Epithelial cell of proximal tubule (primary cell): ENCODE measurements around the gene ASRGL1. TPM values are rescaled to one million over a fixed set of nuclear protein-coding genes. Genes with fewer than 3 reads are reported as not detected.
A peak's percentile ranks its signal among the peaks of the same experiment; 100 is the strongest.
"Not testable (repeated sequence)": the region's sequence is repeated elsewhere in the genome, so short reads cannot be mapped to it uniquely, and the experiment has no call there.

ENCODE experiments used
- DNase-seq: peaks from one replicate; pipeline ENCODE4 v3.0.0-alpha.2; 2011; ENCODE audit warnings: low read depth
- H3K4me3 ChIP-seq: 2 replicates; pipeline ENCODE4 v1.5.1; 2011; ENCODE audit warnings: low read depth, mild to moderate bottlenecking, low read length
- CTCF ChIP-seq: conservative IDR thresholded peaks from 2 replicates; pipeline ENCODE4 v1.5.1; 2012; ENCODE audit warnings: low read depth, mild to moderate bottlenecking, low read length
- total RNA-seq: library from RNA; depleted of rRNA; stranded (reverse); fragments of >200 nt; gene quantifications from 2 replicates; pipeline ENCODE4 v1.2.3, GENCODE V29; 2015

ASRGL1 gene
- total RNA-seq, 1 donor from 2014 or later: 19.7 TPM

GRCh38 chr11:62322524-62322923, 14.7 kb upstream of the ASRGL1 start:
- no peak overlapping the region for H3K4me3 ChIP-seq
- DNase-seq: no peak
- TF ChIP-seq CTCF: no peak

DNA sequence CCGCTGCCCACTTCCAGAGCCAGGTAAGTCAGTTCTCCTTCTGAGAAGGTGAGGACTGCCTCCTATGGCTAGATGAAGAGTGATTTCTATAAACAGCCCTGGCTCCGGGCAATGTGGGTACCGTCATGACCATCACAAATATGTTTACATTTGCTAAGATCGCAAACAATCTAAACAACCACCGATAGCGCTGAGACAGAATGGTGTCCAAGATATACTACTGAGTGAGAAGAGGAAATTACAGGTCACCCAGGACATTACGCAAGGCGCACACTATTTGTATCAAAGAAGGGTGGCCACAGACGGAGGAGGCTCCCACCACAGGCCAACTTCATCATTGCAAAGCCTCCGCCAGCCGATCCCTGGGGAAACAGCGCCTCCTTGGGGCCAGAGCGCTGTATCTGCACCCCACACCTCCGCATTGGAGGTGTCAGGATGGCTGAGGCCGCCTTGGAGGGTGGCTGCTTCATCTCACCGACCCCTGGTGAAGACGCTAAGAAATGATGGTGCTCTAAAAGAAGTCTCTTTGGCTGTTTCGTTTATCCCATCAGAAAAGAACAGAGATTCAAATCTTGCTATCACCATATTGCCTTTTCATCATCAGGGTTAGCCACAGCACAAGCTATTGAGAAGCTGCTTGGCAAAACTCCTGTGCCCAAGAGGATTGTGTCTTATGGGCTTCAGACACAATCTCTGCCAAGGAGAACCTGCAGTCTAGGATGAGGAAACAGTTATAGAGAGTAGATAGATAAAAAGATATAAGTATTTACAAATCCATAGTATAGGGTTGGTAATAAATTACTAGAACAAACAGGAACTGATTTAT, 12.3 kb upstream of the ASRGL1 start:
- H3K4me3 ChIP-seq: no peak overlapping the region
- DNase-seq: no peak
- TF ChIP-seq CTCF: peak; percentile 48

DNA sequence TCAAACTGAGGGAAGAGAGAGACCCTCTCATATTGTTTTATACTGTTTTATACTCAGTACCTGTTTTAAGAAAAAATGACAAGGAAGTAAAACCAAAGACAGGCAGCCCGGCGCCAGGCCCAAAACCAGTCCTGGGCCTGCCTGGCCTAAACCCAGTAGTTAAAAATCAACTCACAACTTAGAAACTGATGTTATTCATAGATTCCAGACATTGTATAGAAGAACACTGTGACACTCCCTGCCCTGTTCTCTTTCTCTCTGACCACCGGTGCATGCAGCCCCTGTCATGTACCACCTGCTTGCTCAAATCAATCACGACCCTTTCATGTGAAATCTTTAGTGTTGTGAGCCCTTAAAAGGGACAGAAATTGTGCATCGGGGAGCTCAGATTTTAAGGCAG, 11.5 kb upstream of the ASRGL1 start:
- not testable (repeated sequence) for H3K4me3 ChIP-seq, DNase-seq

DNA sequence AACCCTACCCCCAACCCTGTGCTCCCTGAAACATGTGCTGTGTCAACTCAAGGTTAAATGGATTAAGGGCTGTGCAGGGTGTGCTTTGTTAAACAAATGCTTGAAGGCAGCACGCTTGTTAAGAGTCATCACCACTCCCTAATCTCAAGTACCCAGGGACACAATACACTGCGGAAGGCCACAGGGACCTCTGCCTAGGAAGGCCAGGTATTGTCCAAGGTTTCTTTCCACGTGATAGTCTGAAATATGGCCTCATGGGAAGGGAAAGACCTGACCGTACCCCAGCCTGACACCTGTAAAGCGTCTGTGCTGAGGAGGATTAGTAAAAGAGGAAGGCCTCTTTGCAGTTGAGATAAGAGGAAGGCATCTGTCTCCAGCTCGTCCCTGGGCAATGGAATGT, 10.5 kb upstream of the ASRGL1 start:
- not testable (repeated sequence) for DNase-seq

GRCh38 chr11:62327541-62327940, 9.7 kb upstream of the ASRGL1 start:
- H3K4me3 ChIP-seq, DNase-seq: not testable (repeated sequence)

More for the DNA sequence above, 10.5 kb upstream of the ASRGL1 start:
- not testable (repeated sequence) for H3K4me3 ChIP-seq

DNA sequence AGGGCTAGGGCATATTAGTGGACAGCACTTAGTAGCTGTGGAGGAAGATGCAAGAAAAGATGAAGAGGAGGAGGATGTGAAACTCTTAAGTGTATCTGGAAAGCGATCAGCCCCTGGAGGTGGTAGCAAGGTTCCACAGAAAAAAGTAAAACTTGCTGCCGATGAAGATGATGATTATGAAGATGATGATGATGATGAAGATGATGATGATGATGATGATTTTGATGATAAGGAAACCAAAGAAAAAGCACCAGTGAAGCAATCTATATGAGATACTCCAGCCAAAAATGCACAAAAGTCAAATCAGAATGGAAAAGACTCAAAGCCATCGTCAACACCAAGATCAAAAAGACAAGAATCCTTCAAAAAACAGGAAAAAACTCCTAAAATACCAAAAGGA, 6.0 kb upstream of the ASRGL1 start:
- not testable (repeated sequence) for DNase-seq, H3K4me3 ChIP-seq

- no peak overlapping the region for H3K4me3 ChIP-seq
- TF ChIP-seq CTCF: no peak
- DNase-seq: no peak
These were observed 3.5 kb upstream of the ASRGL1 start for GRCh38 chr11:62333768-62334167.

DNA sequence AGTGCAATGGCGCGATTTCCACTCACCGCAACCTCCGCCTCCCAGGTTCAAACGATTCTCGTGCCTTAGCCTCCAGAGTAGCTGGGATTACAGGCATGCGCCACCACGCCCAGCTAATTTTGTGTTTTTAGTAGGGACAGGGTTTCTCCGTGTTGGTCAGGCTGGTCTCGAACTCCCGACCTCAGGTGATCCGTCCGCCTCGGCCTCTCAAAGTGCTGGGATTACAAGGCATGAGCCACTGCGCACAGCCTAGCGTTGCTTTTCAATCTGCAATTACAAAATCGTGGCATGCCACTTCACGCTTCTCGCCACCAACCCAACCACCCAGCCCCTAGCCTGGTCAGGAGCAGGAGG, 322 bp upstream of the ASRGL1 start:
- DNase-seq: not testable (repeated sequence)
- peak overlapping the region; percentile 83 for H3K4me3 ChIP-seq

DNA sequence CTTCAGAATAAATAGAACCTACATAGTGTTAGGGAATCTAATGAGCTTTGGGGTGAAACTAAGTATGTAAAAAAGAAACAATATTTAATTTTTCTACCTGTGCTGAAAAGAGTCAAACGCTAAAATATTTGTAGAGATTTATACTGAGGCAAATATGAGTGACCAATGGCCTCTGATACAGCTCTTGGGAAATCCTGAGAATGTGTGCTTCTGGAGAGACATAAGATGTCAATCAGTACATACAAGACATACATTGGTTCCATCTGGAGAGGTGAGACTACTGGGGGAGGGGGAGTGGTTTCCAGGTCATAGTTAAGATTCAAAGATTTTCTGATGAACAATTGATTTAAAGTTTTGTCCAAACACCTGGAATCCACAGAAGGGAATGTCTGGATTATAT, 970 bp downstream of the ASRGL1 start:
- H3K4me3 ChIP-seq: peak overlapping the region; percentile 83
- no peak for TF ChIP-seq CTCF
- no peak for DNase-seq
